Measurements from ENCODE around the gene CST9.
A peak's percentile ranks its signal among the peaks of the same experiment; 100 is the strongest.
"Not testable (repeated sequence)": the region's sequence is repeated elsewhere in the genome, so short reads cannot be mapped to it uniquely, and the experiment has no call there.

The CST9 gene

DNA sequence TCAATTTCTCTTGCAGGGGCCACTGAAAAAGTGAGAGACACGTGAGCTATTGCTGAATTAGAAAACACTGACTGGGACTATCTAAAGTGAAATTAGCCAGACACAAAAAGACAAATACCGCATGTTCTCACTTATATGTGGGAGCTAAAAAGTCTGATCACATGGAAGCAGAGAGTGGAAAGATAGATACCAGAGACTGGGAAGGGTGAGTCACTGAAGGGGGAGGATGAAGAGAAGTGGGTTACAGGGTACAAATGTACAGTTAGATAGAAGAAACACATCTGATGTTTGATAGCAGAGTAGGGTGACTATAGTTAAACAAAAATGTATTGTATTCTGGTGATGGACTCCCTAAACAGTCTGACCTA is 18.6 kb upstream of the CST9 start:
- H3K4me3 ChIP-seq (ENCODE audit: low read depth in 1 of 2, low read length in 2 of 2) = no peak overlapping the region
- no peak for TF ChIP-seq EZH2 (IDR thresholded peaks at IDR 0.05; ENCODE audit: borderline replicate concordance, low read depth, low read length, severe bottlenecking)
- TF ChIP-seq, protein P1, sequence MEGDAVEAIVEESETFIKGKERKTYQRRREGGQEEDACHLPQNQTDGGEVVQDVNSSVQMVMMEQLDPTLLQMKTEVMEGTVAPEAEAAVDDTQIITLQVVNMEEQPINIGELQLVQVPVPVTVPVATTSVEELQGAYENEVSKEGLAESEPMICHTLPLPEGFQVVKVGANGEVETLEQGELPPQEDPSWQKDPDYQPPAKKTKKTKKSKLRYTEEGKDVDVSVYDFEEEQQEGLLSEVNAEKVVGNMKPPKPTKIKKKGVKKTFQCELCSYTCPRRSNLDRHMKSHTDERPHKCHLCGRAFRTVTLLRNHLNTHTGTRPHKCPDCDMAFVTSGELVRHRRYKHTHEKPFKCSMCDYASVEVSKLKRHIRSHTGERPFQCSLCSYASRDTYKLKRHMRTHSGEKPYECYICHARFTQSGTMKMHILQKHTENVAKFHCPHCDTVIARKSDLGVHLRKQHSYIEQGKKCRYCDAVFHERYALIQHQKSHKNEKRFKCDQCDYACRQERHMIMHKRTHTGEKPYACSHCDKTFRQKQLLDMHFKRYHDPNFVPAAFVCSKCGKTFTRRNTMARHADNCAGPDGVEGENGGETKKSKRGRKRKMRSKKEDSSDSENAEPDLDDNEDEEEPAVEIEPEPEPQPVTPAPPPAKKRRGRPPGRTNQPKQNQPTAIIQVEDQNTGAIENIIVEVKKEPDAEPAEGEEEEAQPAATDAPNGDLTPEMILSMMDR (IDR thresholded peaks at IDR 0.05; ENCODE audit: borderline replicate concordance, extremely low read depth, low read length, poor library complexity, severe bottlenecking) = no peak
- H3K27ac ChIP-seq (ENCODE audit: low read length) = no peak overlapping the region

DNA sequence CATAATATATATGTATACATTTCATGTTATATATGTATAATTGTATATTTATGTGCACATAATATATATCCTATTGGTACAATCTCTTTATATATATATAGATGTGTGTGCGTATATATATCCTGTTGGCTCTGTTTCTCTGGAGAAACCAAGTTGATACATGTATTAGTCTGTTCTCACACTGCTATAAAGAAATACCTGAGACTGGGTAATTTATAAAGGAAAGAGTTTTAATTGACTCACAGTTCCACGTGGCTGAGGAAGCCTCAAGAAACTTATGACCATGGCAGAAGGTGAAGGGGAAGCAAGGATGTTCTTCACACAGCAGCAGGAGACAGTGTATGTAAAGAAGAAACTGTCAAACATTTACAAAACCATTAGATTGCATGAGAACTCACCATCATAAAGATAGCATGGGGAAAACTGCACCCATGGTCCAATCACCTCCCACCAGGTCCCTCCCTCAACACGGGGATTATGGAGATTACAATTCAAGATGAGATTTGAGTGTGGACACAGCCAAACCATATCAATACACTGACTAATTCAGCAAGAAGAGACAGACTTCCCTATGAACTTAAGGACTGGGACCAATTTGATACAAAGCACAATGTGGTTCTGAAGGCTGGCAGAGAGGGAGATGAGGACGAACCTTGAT is 18.1 kb upstream of the CST9 start:
- H3K9me3 ChIP-seq (ENCODE audit: insufficient read depth, low read length, severe bottlenecking) = no peaks in the 10 kb centered on the region
- TF ChIP-seq, protein P1 (IDR thresholded peaks at IDR 0.05; ENCODE audit: borderline replicate concordance, extremely low read depth, low read length, poor library complexity, severe bottlenecking) = no peak
- TF ChIP-seq EZH2 (IDR thresholded peaks at IDR 0.05; ENCODE audit: borderline replicate concordance, low read depth, low read length, severe bottlenecking) = no peak

More for the DNA sequence above, 18.6 kb upstream of the CST9 start:
- no peak for ATAC-seq (ENCODE audit: insufficient read depth, low read depth)
- H2AFZ ChIP-seq (ENCODE audit: low read depth, low read length) = no peak overlapping the region
- no peaks in the 10 kb centered on the region for H3K36me3 ChIP-seq (ENCODE audit: insufficient read depth, low read length)
- no peaks in the 10 kb centered on the region for H3K79me2 ChIP-seq (ENCODE audit: insufficient read depth, low read length)
- H3K4me2 ChIP-seq (ENCODE audit: insufficient read depth, low read length) = no peak overlapping the region
- H3K4me1 ChIP-seq (ENCODE audit: insufficient read depth, low read length) = peaks cover 7% of the 10 kb centered on the region
- H3K27me3 ChIP-seq (ENCODE audit: insufficient read depth, low read length, poor library complexity) = peaks cover 14% of the 10 kb centered on the region
- H3K9ac ChIP-seq (ENCODE audit: low read depth, low read length) = no peak overlapping the region
- H4K20me1 ChIP-seq (ENCODE audit: insufficient read depth, low read length) = no peaks in the 10 kb centered on the region
- DNase-seq = no peak
- H3K9me3 ChIP-seq (ENCODE audit: insufficient read depth, low read length, severe bottlenecking) = no peaks in the 10 kb centered on the region

DNA sequence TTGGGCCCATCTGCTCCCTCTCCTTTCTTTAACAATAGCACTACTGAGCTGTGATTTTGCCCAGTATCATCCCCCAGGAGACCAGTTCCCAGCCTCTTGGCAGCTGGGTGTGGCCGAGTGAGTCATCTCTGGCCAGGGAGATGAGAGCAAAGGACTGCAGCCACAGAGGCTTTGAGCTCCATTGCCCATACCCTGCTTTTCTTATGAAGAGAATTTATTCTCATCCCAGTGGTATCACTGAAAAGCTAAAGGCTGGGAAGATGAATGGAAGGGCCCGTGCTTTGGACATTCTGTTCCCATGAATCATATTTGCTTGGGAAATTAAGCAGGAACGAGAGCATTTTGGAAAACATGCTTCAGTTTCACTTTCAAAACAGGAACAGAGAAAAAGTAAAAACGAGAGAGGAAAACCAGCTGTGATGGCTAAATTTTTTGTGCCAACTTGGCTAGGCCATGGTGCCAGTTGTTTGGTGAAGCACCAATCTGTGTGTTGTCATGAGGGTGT is 17.2 kb upstream of the CST9 start:
- no peak overlapping the region for H3K27ac ChIP-seq (ENCODE audit: low read length)
- H3K36me3 ChIP-seq (ENCODE audit: insufficient read depth, low read length) = no peaks in the 10 kb centered on the region
- H3K4me1 ChIP-seq (ENCODE audit: insufficient read depth, low read length) = peaks cover 7% of the 10 kb centered on the region
- no peaks in the 10 kb centered on the region for H3K9me3 ChIP-seq (ENCODE audit: insufficient read depth, low read length, severe bottlenecking)
- TF ChIP-seq, protein P1 (IDR thresholded peaks at IDR 0.05; ENCODE audit: borderline replicate concordance, extremely low read depth, low read length, poor library complexity, severe bottlenecking) = no peak
- no peak for TF ChIP-seq EZH2 (IDR thresholded peaks at IDR 0.05; ENCODE audit: borderline replicate concordance, low read depth, low read length, severe bottlenecking)
- H3K9ac ChIP-seq (ENCODE audit: low read depth, low read length) = no peak overlapping the region
- H3K79me2 ChIP-seq (ENCODE audit: insufficient read depth, low read length) = no peaks in the 10 kb centered on the region
- peak overlapping the region; percentile 43 for H3K4me2 ChIP-seq (ENCODE audit: insufficient read depth, low read length)
- DNase-seq (no peak), ATAC-seq (ENCODE audit: insufficient read depth, low read depth) (no peak)
- peaks cover 11% of the 10 kb centered on the region for H3K27me3 ChIP-seq (ENCODE audit: insufficient read depth, low read length, poor library complexity)
- no peaks in the 10 kb centered on the region for H4K20me1 ChIP-seq (ENCODE audit: insufficient read depth, low read length)
- H2AFZ ChIP-seq (ENCODE audit: low read depth, low read length) = no peak overlapping the region
- H3K4me3 ChIP-seq (ENCODE audit: low read depth in 1 of 2, low read length in 2 of 2) = 0 out of 4 replicates have a peak overlapping the region, but pooled peaks of 1 of the 2 experiments have one; percentile 28

More for the DNA sequence above, 18.1 kb upstream of the CST9 start:
- H3K27me3 ChIP-seq (ENCODE audit: insufficient read depth, low read length, poor library complexity) = peaks cover 11% of the 10 kb centered on the region
- H3K4me1 ChIP-seq (ENCODE audit: insufficient read depth, low read length) = peaks cover 7% of the 10 kb centered on the region
- no peaks in the 10 kb centered on the region for H4K20me1 ChIP-seq (ENCODE audit: insufficient read depth, low read length)
- no peak overlapping the region for H3K9ac ChIP-seq (ENCODE audit: low read depth, low read length)
- H3K4me3 ChIP-seq (ENCODE audit: low read depth in 1 of 2, low read length in 2 of 2) = no peak overlapping the region
- no peak for DNase-seq
- H3K4me2 ChIP-seq (ENCODE audit: insufficient read depth, low read length) = no peak overlapping the region
- H3K27ac ChIP-seq (ENCODE audit: low read length) = no peak overlapping the region
- no peaks in the 10 kb centered on the region for H3K36me3 ChIP-seq (ENCODE audit: insufficient read depth, low read length)
- H2AFZ ChIP-seq (ENCODE audit: low read depth, low read length) = no peak overlapping the region
- no peak for ATAC-seq (ENCODE audit: insufficient read depth, low read depth)
- H3K79me2 ChIP-seq (ENCODE audit: insufficient read depth, low read length) = no peaks in the 10 kb centered on the region

DNA sequence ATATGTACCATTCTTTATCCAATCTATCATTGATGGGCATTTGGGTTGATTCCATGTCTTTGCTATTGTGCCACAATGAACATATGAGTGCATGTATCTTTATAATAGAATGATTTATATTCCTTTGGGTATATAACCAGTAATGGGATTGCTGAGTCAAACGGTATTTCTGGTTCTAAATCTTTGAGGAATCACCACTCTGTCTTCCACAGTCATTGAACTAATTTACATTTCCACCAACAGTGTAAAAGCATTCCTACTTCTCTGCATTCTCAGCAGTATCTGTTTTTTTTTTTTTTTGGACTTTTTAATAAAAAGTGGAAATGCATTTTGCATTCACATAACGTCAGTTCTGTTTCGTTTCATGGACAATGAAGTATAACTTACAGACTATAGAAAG is 16.7 kb upstream of the CST9 start:
- H3K79me2 ChIP-seq (ENCODE audit: insufficient read depth, low read length); H3K9ac ChIP-seq (ENCODE audit: low read depth, low read length); H2AFZ ChIP-seq (ENCODE audit: low read depth, low read length); H3K9me3 ChIP-seq (ENCODE audit: insufficient read depth, low read length, severe bottlenecking); H3K36me3 ChIP-seq (ENCODE audit: insufficient read depth, low read length); DNase-seq; H3K4me3 ChIP-seq (ENCODE audit: low read depth in 1 of 2, low read length in 2 of 2); H3K27ac ChIP-seq (ENCODE audit: low read length); ATAC-seq (ENCODE audit: insufficient read depth, low read depth); H4K20me1 ChIP-seq (ENCODE audit: insufficient read depth, low read length); H3K4me1 ChIP-seq (ENCODE audit: insufficient read depth, low read length): not testable (repeated sequence)
- Histone ChIP-seq H3K27me3 (ENCODE audit: insufficient read depth, low read length, poor library complexity) (peaks cover 11% of the 10 kb centered on the region), H3K4me2 (ENCODE audit: insufficient read depth, low read length) (peak overlapping the region; percentile 43; the same call in 1 of the 2 replicates)

DNA sequence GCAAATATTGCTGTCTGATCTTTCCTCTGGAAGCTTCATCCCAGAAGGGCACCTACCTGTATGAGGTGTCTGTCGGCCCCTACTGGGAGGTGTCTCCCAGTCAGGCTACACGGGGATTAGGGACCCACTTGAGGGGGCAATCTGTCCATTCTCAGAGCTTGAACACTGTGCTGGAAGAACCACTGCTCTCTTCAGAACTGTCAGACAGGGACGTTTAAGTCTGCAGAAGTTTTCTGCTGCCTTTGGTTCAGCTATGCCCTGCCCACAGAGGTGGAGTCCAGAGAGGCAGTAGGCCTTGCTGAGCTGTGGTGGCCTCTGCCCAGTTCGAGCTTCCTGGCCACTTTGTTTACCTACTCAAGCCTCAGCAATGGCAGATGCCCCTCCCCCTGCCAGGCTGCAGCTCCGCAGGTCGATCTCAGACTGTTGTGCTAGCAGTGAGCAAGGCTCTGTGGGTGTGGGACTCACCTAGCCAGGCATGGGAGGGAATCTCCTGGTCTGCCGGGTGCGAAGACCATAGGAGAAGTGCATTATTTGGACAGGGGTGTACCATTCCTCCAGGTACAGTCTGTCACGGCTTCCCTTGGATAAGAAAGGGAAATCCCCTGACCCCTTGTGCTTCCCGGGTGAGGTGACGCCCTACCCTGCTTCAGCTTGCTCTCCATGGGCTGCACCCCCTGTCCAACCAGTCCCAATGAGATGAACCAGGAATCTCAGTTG is 15.1 kb upstream of the CST9 start:
- not testable (repeated sequence) for H4K20me1 ChIP-seq (ENCODE audit: insufficient read depth, low read length); H3K9me3 ChIP-seq (ENCODE audit: insufficient read depth, low read length, severe bottlenecking); H3K36me3 ChIP-seq (ENCODE audit: insufficient read depth, low read length); H3K4me3 ChIP-seq (ENCODE audit: low read depth in 1 of 2, low read length in 2 of 2); DNase-seq; ATAC-seq (ENCODE audit: insufficient read depth, low read depth); H2AFZ ChIP-seq (ENCODE audit: low read depth, low read length); H3K4me2 ChIP-seq (ENCODE audit: insufficient read depth, low read length); H3K27me3 ChIP-seq (ENCODE audit: insufficient read depth, low read length, poor library complexity); H3K9ac ChIP-seq (ENCODE audit: low read depth, low read length); H3K27ac ChIP-seq (ENCODE audit: low read length); H3K79me2 ChIP-seq (ENCODE audit: insufficient read depth, low read length); H3K4me1 ChIP-seq (ENCODE audit: insufficient read depth, low read length)

Data from DND-41 (cell line).